GM23338 (cell line): Measurements from ENCODE around the gene GPC6. TPM values are rescaled to one million over a fixed set of nuclear protein-coding genes. Genes with fewer than 3 reads are reported as not detected.

Experiments
- ATAC-seq: fragments of 200-7000 bp; cut with Tn5 transposase; 3 replicates; pipeline ENCODE4 v1.9.1; 2020
- DNase-seq: peaks from one replicate; pipeline ENCODE4 v3.0.0-alpha.2; 2015; ENCODE audit warnings: low spot score
- H2AFZ ChIP-seq: fragments of 200-600 bp; sonication (generic); 2 replicates; pipeline ENCODE4 v1.8.0; 2016; ENCODE audit warnings: antibody characterized with exemption, mild to moderate bottlenecking, moderate library complexity
- H3F3A ChIP-seq: fragments of 200-600 bp; sonication (generic); replicated peaks from 2 replicates; pipeline ENCODE4 v1.8.0; 2017; ENCODE audit warnings: antibody characterized with exemption, mixed run types, low read depth
- H3K27ac ChIP-seq: fragments of 200-600 bp; sonication (generic); 2 replicates; pipeline ENCODE4 v1.6.1; 2016; ENCODE audit warnings: low read depth
- H3K27me3 ChIP-seq: fragments of 200-600 bp; sonication (generic); 2 replicates; pipeline ENCODE4 v1.8.0; 2016; ENCODE audit warnings: mild to moderate bottlenecking, mixed run types, moderate library complexity; ENCODE audit not compliant: insufficient read depth
- H3K36me3 ChIP-seq: fragments of 200-600 bp; sonication (generic); 2 replicates; pipeline ENCODE4 v1.8.0; 2016; ENCODE audit warnings: mild to moderate bottlenecking; ENCODE audit not compliant: insufficient read depth
- H3K4me1 ChIP-seq: fragments of 200-600 bp; sonication (generic); 2 replicates; pipeline ENCODE4 v1.8.0; 2016; ENCODE audit warnings: mild to moderate bottlenecking, moderate library complexity; ENCODE audit not compliant: insufficient read depth
- H3K4me2 ChIP-seq: fragments of 200-600 bp; sonication (generic); 2 replicates; pipeline ENCODE4 v1.7.1; 2017; ENCODE audit warnings: mixed run types
- H3K4me3 ChIP-seq: fragments of 200-600 bp; sonication (generic); 2 replicates; pipeline ENCODE4 v1.6.1; 2016; ENCODE audit warnings: mixed run types
- H3K79me2 ChIP-seq: fragments of 200-600 bp; sonication (generic); replicated peaks from 2 replicates; pipeline ENCODE4 v1.8.0; 2017; ENCODE audit warnings: mild to moderate bottlenecking; ENCODE audit not compliant: insufficient read depth
- H3K9me2 ChIP-seq: fragments of 200-600 bp; sonication (generic); 2 replicates; pipeline ENCODE4 v1.8.0; 2017; ENCODE audit not compliant: insufficient read depth
- H4K20me1 ChIP-seq: fragments of 200-600 bp; sonication (generic); replicated peaks from 2 replicates; pipeline ENCODE4 v1.8.0; 2017; ENCODE audit warnings: mild to moderate bottlenecking; ENCODE audit not compliant: insufficient read depth
- H3K27ac Mint-ChIP-seq: 2 replicates; pipeline ENCODE4 v1.8.0; 2020; ENCODE audit warnings: inconsistent platforms, mild to moderate bottlenecking, moderate library complexity, mixed read lengths
- H3K27me3 Mint-ChIP-seq: 3 replicates; pipeline ENCODE4 v1.8.0; 2022; ENCODE audit warnings: low read depth, mild to moderate bottlenecking, moderate library complexity, mixed read lengths, inconsistent platforms; ENCODE audit not compliant: insufficient read depth, poor library complexity
- H3K36me3 Mint-ChIP-seq: 3 replicates; pipeline ENCODE4 v1.8.0; 2021; ENCODE audit warnings: low read depth, mild to moderate bottlenecking, inconsistent platforms, moderate library complexity, mixed read lengths
- H3K4me1 Mint-ChIP-seq: 3 replicates; pipeline ENCODE4 v1.8.0; 2020; ENCODE audit warnings: mild to moderate bottlenecking, inconsistent platforms, mixed read lengths
- H3K4me3 Mint-ChIP-seq: 3 replicates; pipeline ENCODE4 v1.8.0; 2021; ENCODE audit warnings: moderate library complexity, mild to moderate bottlenecking, inconsistent platforms, mixed read lengths
- H3K9me3 Mint-ChIP-seq: 3 replicates; pipeline ENCODE4 v1.8.0; 2020; ENCODE audit warnings: moderate library complexity, mild to moderate bottlenecking, inconsistent platforms, mixed read lengths
- CREB1 ChIP-seq: fragments of 250-450 bp; sonication (Bioruptor Pico); IDR thresholded peaks from 2 replicates; pipeline ENCODE4 v1.5.0; 2020; ENCODE audit warnings: low read depth, mild to moderate bottlenecking, moderate library complexity
- EZH2 ChIP-seq: fragments of 200-600 bp; sonication (generic); IDR thresholded peaks from one replicate; pipeline ENCODE4 v1.8.0; 2017; ENCODE audit warnings: antibody characterized with exemption, mild to moderate bottlenecking, low read depth; ENCODE audit not compliant: unreplicated experiment
- EZH2phosphoT487 ChIP-seq: fragments of 200-600 bp; sonication (generic); IDR thresholded peaks from one replicate; pipeline ENCODE4 v1.8.1; 2018; ENCODE audit warnings: antibody characterized with exemption; ENCODE audit not compliant: unreplicated experiment
- JUNB ChIP-seq: IDR thresholded peaks from one replicate; pipeline ENCODE4 v1.6.1; 2016; ENCODE audit warnings: antibody characterized with exemption; ENCODE audit not compliant: unreplicated experiment
- NANOG ChIP-seq: IDR thresholded peaks from 2 replicates; pipeline ENCODE4 v1.6.1; 2016; ENCODE audit warnings: antibody characterized with exemption, borderline replicate concordance
- POLR2AphosphoS5 ChIP-seq: IDR thresholded peaks from 2 replicates; pipeline ENCODE4 v1.6.1; 2016; ENCODE audit warnings: antibody characterized with exemption, low read depth
- ZNF114 ChIP-seq: fragments of 250-450 bp; sonication (Bioruptor Pico); IDR thresholded peaks from 2 replicates; pipeline ENCODE4 v1.5.0; 2020; ENCODE audit warnings: mild to moderate bottlenecking, moderate library complexity
- ZNF331 ChIP-seq: fragments of 250-450 bp; sonication (Bioruptor Pico); IDR thresholded peaks from 2 replicates; pipeline ENCODE4 v1.5.0; 2020; ENCODE audit warnings: low read depth, mild to moderate bottlenecking, moderate library complexity
- polyA plus RNA-seq: library from polyadenylated mRNA; unstranded; fragments of >200 nt; fragmentation: Nextera tagmentation; extraction: Ambion mirVana; gene quantifications from 2 replicates; pipeline ENCODE4 v1.2.1, GENCODE V29; 2016
- total RNA-seq: library from RNA; depleted of rRNA; stranded (reverse); fragments of >200 nt; shearing (Covaris generic); gene quantifications from 2 replicates; pipeline ENCODE4 v1.2.3, GENCODE V29; 2014
- TF ChIP-seq, protein P1 (sequence below): IDR thresholded peaks from 2 replicates; pipeline ENCODE4 v1.6.1; 2016; ENCODE audit warnings: antibody characterized with exemption
- TF ChIP-seq, protein P2 (sequence below): IDR thresholded peaks from one replicate; pipeline ENCODE4 v1.6.1; 2018; ENCODE audit warnings: antibody characterized with exemption; ENCODE audit not compliant: unreplicated experiment

The GPC6 gene
- total and polyA plus RNA-seq, 2 experiments from 2014 or later = 6.4 to 28.6 TPM

DNA sequence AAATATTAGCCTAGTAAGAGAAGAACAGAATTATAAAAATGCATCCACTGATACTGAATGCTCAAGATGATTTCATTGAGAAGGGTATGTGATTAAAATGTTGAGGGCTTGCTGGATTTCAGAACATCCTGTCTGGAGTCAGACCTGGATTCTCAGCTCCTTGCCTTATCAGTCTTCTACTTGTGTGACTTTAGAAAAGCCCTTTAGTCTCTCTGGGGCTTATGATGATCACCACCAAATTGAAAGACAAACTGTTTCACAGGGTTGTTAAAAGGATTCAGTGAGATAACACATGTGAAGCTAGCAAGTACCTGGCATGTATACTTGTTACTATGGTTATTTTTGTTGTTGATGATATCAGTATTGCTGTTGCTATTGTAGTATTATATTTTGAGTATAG, 118.4 kb downstream of the GPC6 start:
- H3K27ac ChIP-seq = no peak overlapping the region
- ATAC-seq (no peak), DNase-seq (no peak)
- peaks cover 19% of the 10 kb centered on the region for H3K36me3 Mint-ChIP-seq
- no peak overlapping the region for H3K4me2 ChIP-seq
- no peaks in the 10 kb centered on the region; the same call in 2 of the 3 replicates for H3K4me1 Mint-ChIP-seq
- peaks cover 37% of the 10 kb centered on the region for H3K79me2 ChIP-seq
- H3K27ac Mint-ChIP-seq = no peak overlapping the region
- no peak overlapping the region for H3K4me3 ChIP-seq
- no peaks in the 10 kb centered on the region for H3K27me3 Mint-ChIP-seq
- peaks cover 19% of the 10 kb centered on the region for H3K9me2 ChIP-seq
- TF ChIP-seq, protein P1, sequence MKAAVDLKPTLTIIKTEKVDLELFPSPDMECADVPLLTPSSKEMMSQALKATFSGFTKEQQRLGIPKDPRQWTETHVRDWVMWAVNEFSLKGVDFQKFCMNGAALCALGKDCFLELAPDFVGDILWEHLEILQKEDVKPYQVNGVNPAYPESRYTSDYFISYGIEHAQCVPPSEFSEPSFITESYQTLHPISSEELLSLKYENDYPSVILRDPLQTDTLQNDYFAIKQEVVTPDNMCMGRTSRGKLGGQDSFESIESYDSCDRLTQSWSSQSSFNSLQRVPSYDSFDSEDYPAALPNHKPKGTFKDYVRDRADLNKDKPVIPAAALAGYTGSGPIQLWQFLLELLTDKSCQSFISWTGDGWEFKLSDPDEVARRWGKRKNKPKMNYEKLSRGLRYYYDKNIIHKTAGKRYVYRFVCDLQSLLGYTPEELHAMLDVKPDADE = no peak
- no peak for TF ChIP-seq JUNB
- no peak for TF ChIP-seq EZH2
- no peaks in the 10 kb centered on the region for H3F3A ChIP-seq
- no peak overlapping the region for H3K4me3 Mint-ChIP-seq
- no peaks in the 10 kb centered on the region for H4K20me1 ChIP-seq
- H3K36me3 ChIP-seq = no peaks in the 10 kb centered on the region
- H2AFZ ChIP-seq = no peak overlapping the region
- H3K4me1 ChIP-seq = peaks cover 7% of the 10 kb centered on the region; the same call in 1 of the 2 replicates
- H3K9me3 Mint-ChIP-seq = peaks cover 5% of the 10 kb centered on the region; the same call in 2 of the 3 replicates
- H3K27me3 ChIP-seq = no peaks in the 10 kb centered on the region

- H3K4me3 Mint-ChIP-seq = no peak overlapping the region
- Histone ChIP-seq H3K79me2 (peaks cover 31% of the 10 kb centered on the region), H3K27me3 (no peaks in the 10 kb centered on the region), H3K4me1 (peaks cover 7% of the 10 kb centered on the region; the same call in 1 of the 2 replicates), H3K4me2 (no peak overlapping the region), H3K27ac (no peak overlapping the region), H3K36me3 (no peaks in the 10 kb centered on the region), H2AFZ (no peak overlapping the region), H3F3A (no peaks in the 10 kb centered on the region), H4K20me1 (no peaks in the 10 kb centered on the region), H3K9me2 (peaks cover 19% of the 10 kb centered on the region), H3K4me3 (no peak overlapping the region)
- DNase-seq = no peak
- no peaks in the 10 kb centered on the region for H3K27me3 Mint-ChIP-seq
- ATAC-seq = no peak
- no peak overlapping the region for H3K27ac Mint-ChIP-seq
- peaks cover 5% of the 10 kb centered on the region; the same call in 2 of the 3 replicates for H3K9me3 Mint-ChIP-seq
- H3K36me3 Mint-ChIP-seq = peaks cover 15% of the 10 kb centered on the region; the same call in 2 of the 3 replicates
- no peaks in the 10 kb centered on the region; the same call in 2 of the 3 replicates for H3K4me1 Mint-ChIP-seq
- no peak for TF ChIP-seq ZNF331
- TF ChIP-seq, protein P2, sequence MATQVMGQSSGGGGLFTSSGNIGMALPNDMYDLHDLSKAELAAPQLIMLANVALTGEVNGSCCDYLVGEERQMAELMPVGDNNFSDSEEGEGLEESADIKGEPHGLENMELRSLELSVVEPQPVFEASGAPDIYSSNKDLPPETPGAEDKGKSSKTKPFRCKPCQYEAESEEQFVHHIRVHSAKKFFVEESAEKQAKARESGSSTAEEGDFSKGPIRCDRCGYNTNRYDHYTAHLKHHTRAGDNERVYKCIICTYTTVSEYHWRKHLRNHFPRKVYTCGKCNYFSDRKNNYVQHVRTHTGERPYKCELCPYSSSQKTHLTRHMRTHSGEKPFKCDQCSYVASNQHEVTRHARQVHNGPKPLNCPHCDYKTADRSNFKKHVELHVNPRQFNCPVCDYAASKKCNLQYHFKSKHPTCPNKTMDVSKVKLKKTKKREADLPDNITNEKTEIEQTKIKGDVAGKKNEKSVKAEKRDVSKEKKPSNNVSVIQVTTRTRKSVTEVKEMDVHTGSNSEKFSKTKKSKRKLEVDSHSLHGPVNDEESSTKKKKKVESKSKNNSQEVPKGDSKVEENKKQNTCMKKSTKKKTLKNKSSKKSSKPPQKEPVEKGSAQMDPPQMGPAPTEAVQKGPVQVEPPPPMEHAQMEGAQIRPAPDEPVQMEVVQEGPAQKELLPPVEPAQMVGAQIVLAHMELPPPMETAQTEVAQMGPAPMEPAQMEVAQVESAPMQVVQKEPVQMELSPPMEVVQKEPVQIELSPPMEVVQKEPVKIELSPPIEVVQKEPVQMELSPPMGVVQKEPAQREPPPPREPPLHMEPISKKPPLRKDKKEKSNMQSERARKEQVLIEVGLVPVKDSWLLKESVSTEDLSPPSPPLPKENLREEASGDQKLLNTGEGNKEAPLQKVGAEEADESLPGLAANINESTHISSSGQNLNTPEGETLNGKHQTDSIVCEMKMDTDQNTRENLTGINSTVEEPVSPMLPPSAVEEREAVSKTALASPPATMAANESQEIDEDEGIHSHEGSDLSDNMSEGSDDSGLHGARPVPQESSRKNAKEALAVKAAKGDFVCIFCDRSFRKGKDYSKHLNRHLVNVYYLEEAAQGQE = no peak
- no peak for TF ChIP-seq ZNF114 (CRISPR knock-in tag)
- TF ChIP-seq CREB1 = no peak
- TF ChIP-seq POLR2AphosphoS5 = no peak
- TF ChIP-seq, protein P1 = no peak
- no peak for TF ChIP-seq EZH2phosphoT487
- no peak for TF ChIP-seq EZH2
- TF ChIP-seq JUNB = no peak
- no peak for TF ChIP-seq NANOG
Observed at GRCh38 chr13:93345770-93346169, 119.2 kb downstream of the GPC6 start.
